Measurements from ENCODE around the gene RALB.

Gene RALB

DNA sequence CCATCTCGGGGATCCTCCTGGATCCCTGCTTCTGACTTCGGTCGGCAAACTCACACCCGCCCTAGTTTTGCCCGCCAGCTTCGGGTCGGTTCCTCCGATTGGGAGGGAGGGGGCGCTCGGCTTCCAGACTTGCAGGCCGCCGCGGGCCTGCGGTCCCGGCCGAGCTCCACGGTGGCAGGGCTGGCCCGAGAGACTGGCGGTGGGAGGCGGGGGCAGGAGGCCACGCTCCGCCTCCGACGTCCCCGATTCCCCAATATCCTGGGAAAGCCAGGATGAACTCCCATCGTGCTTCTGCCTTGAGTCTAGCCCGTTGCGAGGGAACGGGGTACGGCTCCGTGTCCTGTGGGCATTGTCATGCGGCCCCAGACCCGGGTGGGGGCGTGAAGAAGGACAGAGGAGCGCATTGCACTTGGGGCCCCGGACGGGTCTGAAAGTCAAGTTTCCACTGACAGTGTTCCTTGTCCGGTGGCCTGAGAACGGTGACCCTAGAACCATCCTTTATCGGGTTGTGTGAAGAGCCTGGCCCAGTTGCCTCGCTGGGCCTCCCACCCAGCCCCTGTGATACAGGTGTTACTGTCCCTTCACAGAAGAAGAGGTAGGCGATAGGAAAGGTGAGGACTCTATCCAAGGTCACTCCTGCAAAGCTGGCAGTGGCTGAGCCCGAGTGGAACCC lies 90.9 kb downstream of the RALB start:
- DNase-seq: peak; percentile 89

All from femur (tissue), 1 donor.